22Rv1 (cell line): Measurements from ENCODE around the gene ZKSCAN7.

Experiments used
- ZFX ChIP-seq: fragments of 450-650 bp; IDR thresholded peaks from 2 replicates; pipeline ENCODE4 v1.6.1; 2017; ENCODE audit warnings: antibody characterized with exemption, borderline replicate concordance
- TF ChIP-seq, protein P1 (sequence below): fragments of 450-650 bp; IDR thresholded peaks from 2 replicates; pipeline ENCODE4 v1.5.1; 2017; ENCODE audit warnings: mild to moderate bottlenecking

DNA sequence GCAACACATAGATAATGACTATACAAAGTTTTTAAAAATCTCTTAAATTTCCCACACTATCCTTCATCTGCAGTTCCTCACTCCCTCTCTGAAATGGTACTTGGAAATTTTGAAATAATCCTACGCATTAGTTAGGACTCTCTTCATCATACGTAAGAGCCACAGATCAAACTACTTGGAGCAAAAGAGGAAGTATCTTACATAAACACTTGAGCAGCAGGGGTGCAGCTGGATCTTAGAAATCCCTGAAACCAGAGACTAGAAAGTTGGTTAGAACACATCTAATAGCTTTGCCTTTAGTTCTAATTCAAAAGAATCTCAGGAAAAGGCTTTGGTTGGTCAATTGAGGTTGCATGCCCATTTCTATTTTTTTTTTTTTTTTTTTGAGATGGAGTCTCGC, 38.8 kb upstream of the ZKSCAN7 start:
- TF ChIP-seq, protein P1, sequence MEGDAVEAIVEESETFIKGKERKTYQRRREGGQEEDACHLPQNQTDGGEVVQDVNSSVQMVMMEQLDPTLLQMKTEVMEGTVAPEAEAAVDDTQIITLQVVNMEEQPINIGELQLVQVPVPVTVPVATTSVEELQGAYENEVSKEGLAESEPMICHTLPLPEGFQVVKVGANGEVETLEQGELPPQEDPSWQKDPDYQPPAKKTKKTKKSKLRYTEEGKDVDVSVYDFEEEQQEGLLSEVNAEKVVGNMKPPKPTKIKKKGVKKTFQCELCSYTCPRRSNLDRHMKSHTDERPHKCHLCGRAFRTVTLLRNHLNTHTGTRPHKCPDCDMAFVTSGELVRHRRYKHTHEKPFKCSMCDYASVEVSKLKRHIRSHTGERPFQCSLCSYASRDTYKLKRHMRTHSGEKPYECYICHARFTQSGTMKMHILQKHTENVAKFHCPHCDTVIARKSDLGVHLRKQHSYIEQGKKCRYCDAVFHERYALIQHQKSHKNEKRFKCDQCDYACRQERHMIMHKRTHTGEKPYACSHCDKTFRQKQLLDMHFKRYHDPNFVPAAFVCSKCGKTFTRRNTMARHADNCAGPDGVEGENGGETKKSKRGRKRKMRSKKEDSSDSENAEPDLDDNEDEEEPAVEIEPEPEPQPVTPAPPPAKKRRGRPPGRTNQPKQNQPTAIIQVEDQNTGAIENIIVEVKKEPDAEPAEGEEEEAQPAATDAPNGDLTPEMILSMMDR: no peak
- no peak for TF ChIP-seq ZFX
